ENCODE measurements around the gene SLC6A15. TPM values are rescaled to one million over a fixed set of nuclear protein-coding genes. Genes with fewer than 3 reads are reported as not detected.

Gene SLC6A15
- total RNA-seq, 4 donors from 2014 or later = 0.19 to 8.3 (median 3.1) TPM

GRCh38 chr12:84843593-84844144, 68.9 kb downstream of the SLC6A15 start:
- no peak for TF ChIP-seq CTCF (IDR thresholded peaks at IDR 0.05; ENCODE audit: low read depth)

- no peak for TF ChIP-seq CTCF (IDR thresholded peaks at IDR 0.05; ENCODE audit: low read depth)
These were observed 70.1 kb downstream of the SLC6A15 start for GRCh38 chr12:84842406-84843013.

GRCh38 chr12:84841591-84841990, 71.0 kb downstream of the SLC6A15 start:
- TF ChIP-seq CTCF (IDR thresholded peaks at IDR 0.05; ENCODE audit: low read depth) = no peak

- TF ChIP-seq CTCF (IDR thresholded peaks at IDR 0.05; ENCODE audit: low read depth) = no peak
These were observed 72.2 kb downstream of the SLC6A15 start for GRCh38 chr12:84840356-84840755.

- TF ChIP-seq CTCF (IDR thresholded peaks at IDR 0.05; ENCODE audit: low read depth) = no peak
These were observed 85.7 kb downstream of the SLC6A15 start for GRCh38 chr12:84826925-84827324.

GRCh38 chr12:84825149-84825548, 87.5 kb downstream of the SLC6A15 start:
- TF ChIP-seq CTCF (IDR thresholded peaks at IDR 0.05; ENCODE audit: low read depth) = no peak

- TF ChIP-seq CTCF (IDR thresholded peaks at IDR 0.05; ENCODE audit: low read depth) = no peak
These were observed 90.1 kb downstream of the SLC6A15 start for GRCh38 chr12:84822525-84822924.

Measured in subcutaneous adipose tissue (tissue), 4 donors.